NT2/D1 (cell line): ENCODE results near the gene KITLG.

Source experiments
- DNase-seq: peaks from one replicate; pipeline ENCODE4 v3.0.0-alpha.2; 2011; ENCODE audit warnings: low read depth, low spot score
- H3K27me3 ChIP-seq: 2 replicates; pipeline ENCODE4 v1.6.0; 2011; ENCODE audit warnings: mild to moderate bottlenecking; ENCODE audit not compliant: insufficient read length, insufficient read depth
- H3K36me3 ChIP-seq: 2 replicates; pipeline ENCODE4 v1.6.1; 2011; ENCODE audit warnings: mild to moderate bottlenecking, low read length, mixed read lengths; ENCODE audit not compliant: insufficient read depth, insufficient read length
- H3K4me1 ChIP-seq: 2 replicates; pipeline ENCODE4 v1.5.1; 2011; ENCODE audit not compliant: insufficient read depth, insufficient read length
- H3K4me3 ChIP-seq: 2 replicates; pipeline ENCODE4 v1.5.1; 2011; ENCODE audit warnings: low read depth; ENCODE audit not compliant: insufficient read length
- H3K9ac ChIP-seq: 2 replicates; pipeline ENCODE4 v1.6.0; 2011; ENCODE audit warnings: low read depth; ENCODE audit not compliant: insufficient read length
- H3K9me3 ChIP-seq: 2 replicates; pipeline ENCODE4 v1.5.1; 2011; ENCODE audit warnings: mild to moderate bottlenecking, low read length; ENCODE audit not compliant: insufficient read depth
- SUZ12 ChIP-seq: IDR thresholded peaks from 2 replicates; pipeline ENCODE4 v1.6.1; 2011; ENCODE audit not compliant: insufficient read length, insufficient read depth; ENCODE audit errors: extremely low read depth
- YY1 ChIP-seq: IDR thresholded peaks from 2 replicates; pipeline ENCODE4 v1.6.1; 2011; ENCODE audit not compliant: insufficient read length, insufficient read depth
- ZNF274 ChIP-seq: IDR thresholded peaks from 2 replicates; pipeline ENCODE4 v1.6.1; 2011; ENCODE audit warnings: mild to moderate bottlenecking, low read depth, low read length

The KITLG gene

GRCh38 chr12:88453323-88453722, 126.9 kb downstream of the KITLG start:
- Histone ChIP-seq H3K27me3 (no peaks in the 10 kb centered on the region), H3K4me3 (no peak overlapping the region), H3K9ac (no peak overlapping the region), H3K9me3 (no peaks in the 10 kb centered on the region), H3K4me1 (no peaks in the 10 kb centered on the region), H3K36me3 (no peaks in the 10 kb centered on the region)
- no peak for DNase-seq
- TF ChIP-seq SUZ12, result no peak
- no peak for TF ChIP-seq ZNF274
- no peak for TF ChIP-seq YY1

GRCh38 chr12:88451205-88451604, 129.1 kb downstream of the KITLG start:
- no peaks in the 10 kb centered on the region for H3K9me3 ChIP-seq
- H3K9ac ChIP-seq, result no peak overlapping the region
- H3K36me3 ChIP-seq, result no peaks in the 10 kb centered on the region
- DNase-seq, result no peak
- TF ChIP-seq SUZ12 (no peak), ZNF274 (no peak), YY1 (no peak)
- H3K27me3 ChIP-seq, result no peaks in the 10 kb centered on the region
- no peaks in the 10 kb centered on the region for H3K4me1 ChIP-seq
- H3K4me3 ChIP-seq, result no peak overlapping the region

- Histone ChIP-seq H3K9ac (no peak overlapping the region), H3K36me3 (no peaks in the 10 kb centered on the region), H3K27me3 (no peaks in the 10 kb centered on the region), H3K4me3 (no peak overlapping the region), H3K4me1 (no peaks in the 10 kb centered on the region), H3K9me3 (no peaks in the 10 kb centered on the region)
- TF ChIP-seq YY1 (no peak), SUZ12 (no peak), ZNF274 (no peak)
- DNase-seq, result no peak
Measured at GRCh38 chr12:88450136-88450535, 130.1 kb downstream of the KITLG start.

- no peak for DNase-seq
- no peaks in the 10 kb centered on the region for H3K36me3 ChIP-seq
- H3K9ac ChIP-seq, result no peak overlapping the region
Measured at GRCh38 chr12:88448337-88448915, 131.8 kb downstream of the KITLG start.

GRCh38 chr12:88445705-88446394, 134.4 kb downstream of the KITLG start:
- no peaks in the 10 kb centered on the region for H3K9me3 ChIP-seq
- no peaks in the 10 kb centered on the region for H3K4me1 ChIP-seq
- TF ChIP-seq ZNF274 (no peak), YY1 (no peak), SUZ12 (no peak)
- no peak overlapping the region for H3K9ac ChIP-seq
- H3K27me3 ChIP-seq, result no peaks in the 10 kb centered on the region
- H3K4me3 ChIP-seq, result no peak overlapping the region
- no peaks in the 10 kb centered on the region for H3K36me3 ChIP-seq
- DNase-seq, result no peak

More at GRCh38 chr12:88448337-88448915, 131.8 kb downstream of the KITLG start:
- Histone ChIP-seq H3K9me3 (no peaks in the 10 kb centered on the region), H3K27me3 (no peaks in the 10 kb centered on the region), H3K4me3 (no peak overlapping the region), H3K4me1 (no peaks in the 10 kb centered on the region)
- no peak for TF ChIP-seq ZNF274
- TF ChIP-seq YY1, result no peak
- no peak for TF ChIP-seq SUZ12

- DNase-seq, result no peak
- Histone ChIP-seq H3K27me3 (no peaks in the 10 kb centered on the region), H3K9ac (no peak overlapping the region), H3K36me3 (no peaks in the 10 kb centered on the region), H3K4me3 (no peak overlapping the region), H3K9me3 (no peaks in the 10 kb centered on the region), H3K4me1 (no peaks in the 10 kb centered on the region)
- TF ChIP-seq YY1 (no peak), SUZ12 (no peak), ZNF274 (no peak)
Measured at GRCh38 chr12:88444481-88444880, 135.8 kb downstream of the KITLG start.
